LNCAP (cell line): ENCODE results near the gene ZFR.

Experiments
- CTCF ChIP-seq: fragments of 450-650 bp; IDR thresholded peaks from 2 replicates; pipeline ENCODE4 v1.5.1; 2017; ENCODE audit warnings: mild to moderate bottlenecking

Gene ZFR

GRCh38 chr5:32331217-32331934 lies 113.2 kb downstream of the ZFR start:
- TF ChIP-seq CTCF = no peak

GRCh38 chr5:32330126-32330971 lies 114.2 kb downstream of the ZFR start:
- TF ChIP-seq CTCF = no peak

GRCh38 chr5:32329395-32329834 lies 115.1 kb downstream of the ZFR start:
- peak; percentile 76 for TF ChIP-seq CTCF

- TF ChIP-seq CTCF = no peak
These were observed 118.2 kb downstream of the ZFR start for GRCh38 chr5:32326216-32326772.

- no peak for TF ChIP-seq CTCF
These were observed 118.9 kb downstream of the ZFR start for GRCh38 chr5:32325616-32326015.

- TF ChIP-seq CTCF = no peak
These were observed 119.5 kb downstream of the ZFR start for GRCh38 chr5:32325062-32325461.

GRCh38 chr5:32323741-32324140 lies 120.8 kb downstream of the ZFR start:
- TF ChIP-seq CTCF = no peak
